GM18909 (cell line): ENCODE measurements around the gene VPS41.

ENCODE experiments used
- ATAC-seq: cut with Tn5 transposase; IDR thresholded peaks from one replicate; pipeline ENCODE4 v1.9.1; 2021; ENCODE audit warnings: mild to moderate bottlenecking; ENCODE audit not compliant: unreplicated experiment, poor library complexity

Gene VPS41

GRCh38 chr7:38679419-38679818 lies 229.6 kb downstream of the VPS41 start:
- ATAC-seq, result no peak

DNA sequence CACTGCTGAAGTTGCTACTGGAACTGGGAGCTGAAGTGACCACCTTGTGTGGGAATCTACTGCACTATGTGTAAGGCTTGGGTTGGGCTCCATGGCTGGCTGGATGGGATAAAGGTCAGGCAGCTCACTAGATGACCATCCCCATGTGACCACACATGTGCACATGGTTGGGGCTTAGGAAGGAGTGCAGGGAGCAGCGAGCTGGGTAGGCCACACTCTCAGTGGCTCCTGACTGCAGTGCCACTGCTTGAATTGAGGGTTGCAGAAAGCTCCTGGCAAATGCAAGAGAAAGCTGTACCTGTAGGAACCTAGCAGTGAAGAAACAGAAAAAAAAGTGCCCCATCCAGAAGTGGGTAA lies 230.3 kb downstream of the VPS41 start:
- no peak for ATAC-seq

DNA sequence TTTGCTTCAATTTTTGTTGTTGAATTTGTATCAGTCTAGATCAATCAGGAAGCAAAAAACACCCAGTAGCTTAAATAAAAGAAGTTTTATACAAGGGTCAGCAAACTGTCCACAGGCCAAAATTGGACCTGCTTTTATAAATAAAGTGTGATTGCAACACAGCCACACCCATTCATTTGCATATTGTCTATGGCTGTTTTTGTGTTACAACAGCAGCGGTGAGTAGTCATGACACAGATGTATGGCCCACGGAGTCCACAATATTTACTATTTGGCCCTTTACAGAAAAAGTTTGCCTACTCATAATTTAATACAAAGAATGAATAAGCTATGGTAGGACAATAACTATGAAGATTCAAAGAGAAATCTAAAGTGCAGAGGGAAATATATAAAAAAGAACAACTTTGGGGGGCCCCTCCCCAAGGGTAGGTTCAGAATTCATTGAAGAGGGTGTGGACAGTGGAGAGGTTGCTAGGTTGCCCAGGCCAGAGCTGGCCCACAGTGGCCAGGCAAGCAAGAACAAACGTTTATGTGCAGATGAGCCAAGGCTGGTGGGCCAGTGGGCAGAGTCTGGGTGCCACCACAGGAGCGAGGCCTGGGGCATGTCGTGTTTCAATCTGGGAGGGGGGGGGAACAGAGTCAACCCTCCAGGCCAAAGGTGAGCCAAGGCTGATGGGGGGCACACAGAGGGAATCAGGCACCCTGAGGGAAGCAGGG lies 230.9 kb downstream of the VPS41 start:
- ATAC-seq, result no peak

DNA sequence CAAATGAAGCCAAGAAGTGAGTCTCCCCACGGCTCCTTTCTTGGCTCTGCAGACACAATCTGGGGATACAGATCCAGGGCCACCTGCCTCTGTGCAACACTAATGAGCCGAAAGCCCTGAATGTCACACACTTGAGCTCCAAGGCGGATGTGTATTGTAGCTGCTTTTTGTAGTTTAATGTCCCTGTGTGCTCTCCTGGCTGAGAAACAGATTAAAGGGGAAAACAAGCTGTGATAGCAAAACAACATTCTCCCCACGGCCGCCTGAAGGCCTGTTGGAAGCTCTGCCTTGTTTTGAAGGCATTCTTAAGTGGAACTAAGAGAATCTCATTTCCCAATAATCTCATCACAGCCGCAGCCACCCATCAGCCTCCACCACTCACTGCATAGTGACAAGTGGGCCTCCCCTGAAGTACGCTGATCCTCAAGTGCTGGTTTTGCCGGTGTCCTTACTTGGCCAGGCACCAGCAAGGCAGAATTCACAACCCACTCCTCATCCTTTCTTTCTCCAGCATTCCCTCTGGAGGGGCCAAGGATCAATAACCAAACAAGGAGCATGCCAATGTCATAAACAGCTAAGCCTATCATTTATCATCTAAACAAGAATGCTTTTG lies 233.4 kb downstream of the VPS41 start:
- ATAC-seq, result no peak

DNA sequence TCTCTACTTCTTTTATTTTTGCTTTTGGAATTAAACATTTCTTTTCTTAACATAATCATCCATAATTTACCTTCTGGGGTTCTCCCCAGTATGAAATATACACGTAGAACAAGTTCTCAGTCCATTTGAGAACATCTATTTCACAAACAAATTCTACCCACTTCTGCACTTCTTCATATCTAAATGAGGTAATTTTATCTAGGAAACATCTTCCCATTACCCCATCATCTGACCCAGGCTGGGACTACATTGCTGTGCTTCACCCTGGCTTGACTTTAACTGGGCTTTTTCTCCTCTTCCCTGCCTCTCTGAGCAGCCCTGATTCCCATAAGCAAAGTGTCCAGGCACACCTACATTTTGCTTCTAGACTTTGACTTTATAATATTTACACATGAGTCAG lies 234.5 kb downstream of the VPS41 start:
- ATAC-seq, result no peak

DNA sequence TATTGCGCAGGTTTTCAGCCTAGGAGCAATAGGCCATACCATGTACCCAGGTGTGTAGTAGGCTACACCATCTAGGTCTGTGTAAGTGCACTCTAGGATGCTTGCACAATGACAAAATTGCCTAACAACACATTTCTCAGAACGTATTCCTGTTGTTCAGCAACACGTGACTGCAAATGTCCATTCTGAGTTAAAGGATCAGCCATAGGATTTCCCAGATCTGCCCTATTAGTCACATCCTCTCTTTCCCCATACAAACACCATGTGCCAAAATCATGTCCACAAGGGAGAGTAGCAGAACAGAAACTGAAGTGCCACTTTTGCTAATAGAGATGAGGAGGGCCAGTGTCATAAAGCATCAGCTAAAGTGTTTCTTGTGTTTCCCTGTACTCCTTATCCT lies 235.2 kb downstream of the VPS41 start:
- ATAC-seq, result no peak
